Activated CD8-positive, alpha-beta memory T cell treated with anti-CD3 and anti-CD28 coated beads, Interleukin-2, amount 50 U/mL, for 48 hours (primary cell): Measurements from ENCODE around the gene OSBPL8.
"Not testable (repeated sequence)": the region's sequence is repeated elsewhere in the genome, so short reads cannot be mapped to it uniquely, and the experiment has no call there.

ENCODE experiments used
- DNase-seq: peaks from one replicate; pipeline ENCODE4 v3.0.0-alpha.2; 2020

Gene OSBPL8

GRCh38 chr12:76341436-76342030, 218.0 kb downstream of the OSBPL8 start:
- DNase-seq, result no peak

- no peak for DNase-seq
These were observed 218.7 kb downstream of the OSBPL8 start for GRCh38 chr12:76340680-76341435.

- DNase-seq, result no peak
These were observed 222.0 kb downstream of the OSBPL8 start for GRCh38 chr12:76337583-76337982.

- DNase-seq, result no peak
These were observed 227.0 kb downstream of the OSBPL8 start for GRCh38 chr12:76332606-76333005.

- no peak for DNase-seq
These were observed 230.0 kb downstream of the OSBPL8 start for GRCh38 chr12:76329606-76330005.

GRCh38 chr12:76329159-76329558, 230.4 kb downstream of the OSBPL8 start:
- DNase-seq, result no peak

GRCh38 chr12:76319595-76320319, 239.8 kb downstream of the OSBPL8 start:
- not testable (repeated sequence) for DNase-seq

GRCh38 chr12:76318773-76319594, 240.6 kb downstream of the OSBPL8 start:
- no peak for DNase-seq

GRCh38 chr12:76317976-76318375, 241.6 kb downstream of the OSBPL8 start:
- DNase-seq, result no peak

GRCh38 chr12:76316468-76316867, 243.1 kb downstream of the OSBPL8 start:
- DNase-seq, result no peak

GRCh38 chr12:76313299-76313698, 246.3 kb downstream of the OSBPL8 start:
- DNase-seq, result no peak

- no peak for DNase-seq
These were observed 247.3 kb downstream of the OSBPL8 start for GRCh38 chr12:76312315-76312714.

GRCh38 chr12:76311796-76312195, 247.8 kb downstream of the OSBPL8 start:
- DNase-seq, result no peak

- DNase-seq, result no peak
These were observed 249.5 kb downstream of the OSBPL8 start for GRCh38 chr12:76310110-76310509.

GRCh38 chr12:76308866-76309265, 250.7 kb downstream of the OSBPL8 start:
- DNase-seq, result no peak

- DNase-seq, result no peak
These were observed 252.5 kb downstream of the OSBPL8 start for GRCh38 chr12:76307083-76307482.

- DNase-seq, result no peak
These were observed 255.5 kb downstream of the OSBPL8 start for GRCh38 chr12:76303989-76304460.

- DNase-seq, result no peak
These were observed 256.2 kb downstream of the OSBPL8 start for GRCh38 chr12:76303365-76303764.
